SK-N-SH (cell line): ENCODE measurements around the gene PDE2A. TPM values are rescaled to one million over a fixed set of nuclear protein-coding genes. Genes with fewer than 3 reads are reported as not detected.

Experiments used
- CTCF ChIA-PET: fragments of 300-600, 350-600 bp; formaldehyde crosslinking; extraction: SDS; loops from one replicate; lab custom pipeline; 2021; lab: Yijun Ruan, JAX
- POLR2A ChIA-PET: fragments of 350-600 bp; sonication (Branson Sonifier 250); formaldehyde crosslinking; extraction: SDS; loops from one replicate; lab custom pipeline; 2020; ENCODE audit warnings: antibody characterized with exemption, inconsistent platforms; lab: Yijun Ruan, JAX
- DNase-seq: peaks from one replicate; pipeline ENCODE4 v3.0.0; 2012
- H2AFZ ChIP-seq: fragments of 200-600 bp; sonication (generic); 2 replicates; pipeline ENCODE4 v1.8.1; 2016; ENCODE audit warnings: antibody characterized with exemption, mild to moderate bottlenecking, low read depth
- H3F3A ChIP-seq: fragments of 200-600 bp; sonication (generic); replicated peaks from 2 replicates; pipeline ENCODE3; 2016; ENCODE audit warnings: antibody characterized with exemption, mild to moderate bottlenecking; ENCODE audit not compliant: insufficient read depth
- H3K27ac ChIP-seq, 2 experiments: fragments of 200-500 bp in 1 of 2; fragments of 200-600 bp in 1 of 2; sonication (Bioruptor generic) in 1 of 2; sonication (generic), shearing (Covaris generic) in 1 of 2; 2 replicates each; pipeline versions ENCODE4 v1.5.1 to v1.6.1; 2014 to 2016; ENCODE audit warnings: low read depth in 2 of 2, inconsistent platforms in 1 of 2, low read length in 1 of 2, mild to moderate bottlenecking in 1 of 2, mixed read lengths in 1 of 2
- H3K27me3 ChIP-seq: fragments of 200-600 bp; sonication (generic), shearing (Covaris generic); 2 replicates; pipeline ENCODE4 v1.6.1; 2016; ENCODE audit warnings: mixed run types; ENCODE audit not compliant: insufficient read depth
- H3K36me3 ChIP-seq, 2 experiments: fragments of 200-500 bp in 1 of 2; fragments of 200-600 bp in 1 of 2; sonication (Bioruptor generic) in 1 of 2; sonication (generic) in 1 of 2; replicated peaks in 1 of 2; 2 replicates each; pipeline versions ENCODE3 to v1.5.1; 2014 to 2016; ENCODE audit warnings: low read length in 1 of 2, mild to moderate bottlenecking in 1 of 2; ENCODE audit not compliant: insufficient read depth in 2 of 2, control insufficient read depth in 1 of 2
- H3K4me1 ChIP-seq, 2 experiments: fragments of 200-500 bp in 1 of 2; fragments of 200-600 bp in 1 of 2; sonication (Bioruptor generic) in 1 of 2; sonication (generic), shearing (Covaris generic) in 1 of 2; 2 replicates each; pipeline versions ENCODE4 v1.5.1 to v1.6.1; 2014 to 2016; ENCODE audit warnings: low read depth in 1 of 2, low read length in 1 of 2, mixed run types in 1 of 2; ENCODE audit not compliant: insufficient read depth in 2 of 2, control insufficient read depth in 1 of 2
- H3K4me2 ChIP-seq: fragments of 200-600 bp; sonication (generic), shearing (Covaris generic); 2 replicates; pipeline ENCODE4 v1.6.1; 2017; ENCODE audit warnings: mixed run types
- H3K4me3 ChIP-seq, 2 experiments: fragments of 200-500 bp in 1 of 2; fragments of 200-600 bp in 1 of 2; sonication (Bioruptor generic) in 1 of 2; sonication (generic), shearing (Covaris generic) in 1 of 2; 2 replicates each; pipeline versions ENCODE4 v1.5.1 to v1.8.1; 2014 to 2016; ENCODE audit warnings: low read depth in 2 of 2, inconsistent platforms in 1 of 2, low read length in 1 of 2, mild to moderate bottlenecking in 1 of 2, mixed read lengths in 1 of 2, moderate library complexity in 1 of 2
- H3K79me2 ChIP-seq: fragments of 200-600 bp; sonication (generic); 2 replicates; pipeline ENCODE4 v1.8.1; 2017; ENCODE audit warnings: mild to moderate bottlenecking; ENCODE audit not compliant: insufficient read depth
- H3K9ac ChIP-seq: fragments of 200-600 bp; sonication (generic); 2 replicates; pipeline ENCODE4 v1.6.1; 2017; ENCODE audit warnings: mixed run types
- H3K9me2 ChIP-seq: fragments of 200-600 bp; sonication (generic); 2 replicates; pipeline ENCODE4 v1.6.1; 2017; ENCODE audit warnings: mixed run types
- H3K9me3 ChIP-seq: fragments of 200-600 bp; sonication (generic); 2 replicates; pipeline ENCODE4 v1.6.1; 2017; ENCODE audit warnings: mixed run types, mild to moderate bottlenecking, moderate library complexity
- H4K20me1 ChIP-seq: fragments of 200-600 bp; sonication (generic); 2 replicates; pipeline ENCODE4 v1.6.1; 2017; ENCODE audit warnings: mild to moderate bottlenecking, mixed run types; ENCODE audit not compliant: insufficient read depth
- CTCF ChIP-seq: fragments of 200-600 bp; sonication (generic); IDR thresholded peaks from 2 replicates; pipeline ENCODE4 v1.6.1; 2017; ENCODE audit warnings: antibody characterized with exemption, mild to moderate bottlenecking, moderate library complexity
- ELF1 ChIP-seq: IDR thresholded peaks from 2 replicates; pipeline ENCODE4 v1.4.0; 2012
- EZH2phosphoT487 ChIP-seq: fragments of 200-600 bp; sonication (generic); IDR thresholded peaks from 2 replicates; pipeline ENCODE4 v1.6.1; 2017; ENCODE audit warnings: low read depth, mixed run types, mild to moderate bottlenecking, antibody characterized with exemption, moderate library complexity, borderline replicate concordance
- FOSL2 ChIP-seq: IDR thresholded peaks from 2 replicates; pipeline ENCODE4 v1.4.0; 2012; ENCODE audit warnings: low read depth, mild to moderate bottlenecking, moderate library complexity, borderline replicate concordance
- MEF2A ChIP-seq: IDR thresholded peaks from 2 replicates; pipeline ENCODE4 v1.4.0; 2012; ENCODE audit warnings: low read depth, borderline replicate concordance
- MXI1 ChIP-seq: IDR thresholded peaks from 2 replicates; pipeline ENCODE4 v1.6.1; 2012; ENCODE audit warnings: mild to moderate bottlenecking, low read depth, low read length, improper control_type of control experiment
- POLR2AphosphoS5 ChIP-seq: IDR thresholded peaks from 2 replicates; pipeline ENCODE4 v1.6.1; 2012; ENCODE audit warnings: low read depth, low read length
- RCOR1 ChIP-seq: fragments of 150-350 bp; IDR thresholded peaks from 2 replicates; pipeline ENCODE4 v1.6.1; 2017; ENCODE audit warnings: antibody characterized with exemption, low read length
- RFX5 ChIP-seq: IDR thresholded peaks from 2 replicates; pipeline ENCODE4 v1.6.1; 2012; ENCODE audit warnings: mild to moderate bottlenecking, improper control_type of control experiment, low read length
- RXRA ChIP-seq: IDR thresholded peaks from 2 replicates; pipeline ENCODE4 v1.4.0; 2012; ENCODE audit warnings: low read depth, mild to moderate bottlenecking, borderline replicate concordance
- SIN3A ChIP-seq: IDR thresholded peaks from 2 replicates; pipeline ENCODE4 v1.6.1; 2012; ENCODE audit warnings: low read depth, mild to moderate bottlenecking, low read length, moderate library complexity, borderline replicate concordance
- TEAD4 ChIP-seq: IDR thresholded peaks from 2 replicates; pipeline ENCODE4 v1.4.0; 2012; ENCODE audit warnings: mild to moderate bottlenecking, borderline replicate concordance; ENCODE audit not compliant: insufficient read depth
- WGBS: methylation state at CpG from one replicate; pipeline ENCODE4 v1.1.6; 2017; ENCODE audit warnings: low lambda C conversion rate; 5-methylcytosine and 5-hydroxymethylcytosine counted together
- polyA plus RNA-seq, 3 experiments: library from polyadenylated mRNA; depleted of rRNA; stranded (reverse); fragments of >200 nt; gene quantifications; 2 replicates each; pipeline ENCODE4 v1.2.3, GENCODE V29; 2012

PDE2A gene
- polyA plus RNA-seq, 1 of the 3 experiments (the other 2 are of a cell fraction), result 0.43 TPM

GRCh38 chr11:72621008-72621610 lies 53.1 kb downstream of the PDE2A start:
- Histone ChIP-seq H4K20me1 (no peaks in the 10 kb centered on the region), H3K4me1 (peaks cover 0 to 53% of the 10 kb centered on the region in 2 experiments; a peak in 1 of 4 replicates), H3F3A (no peaks in the 10 kb centered on the region), H3K27ac (peak overlapping the region in 1 of 2 experiments; percentile 36; a peak in 1 of 4 replicates), H2AFZ (no peak overlapping the region), H3K9ac (no peak overlapping the region), H3K27me3 (peaks cover 13% of the 10 kb centered on the region; the same call in 1 of the 2 replicates), H3K9me3 (no peaks in the 10 kb centered on the region), H3K36me3 (no peaks in the 10 kb centered on the region), H3K79me2 (no peaks in the 10 kb centered on the region), H3K4me3 (no peak overlapping the region), H3K9me2 (no peaks in the 10 kb centered on the region), H3K4me2 (no peak overlapping the region)
- ChIA-PET CTCF (interaction anchor here (1.1 to 3.0 kb wide), 8 partner anchors 9 to 174 kb away, joined by 3 to 15 read pairs (median 7); no protein-coding TSS in a partner anchor), POLR2A (no interaction called here)
- 61% methylated on average over 4 of the region's 4 CpGs for WGBS
- no peak for DNase-seq
- TF ChIP-seq MXI1 (no peak), TEAD4 (no peak)

GRCh38 chr11:72618803-72619202 lies 55.4 kb downstream of the PDE2A start:
- H3K27me3 ChIP-seq, result peaks cover 13% of the 10 kb centered on the region; the same call in 1 of the 2 replicates
- no peaks in the 10 kb centered on the region for H3K9me3 ChIP-seq
- WGBS, result 39% methylated on average over 5 of the region's 8 CpGs
- no peak overlapping the region for H2AFZ ChIP-seq
- H3K9ac ChIP-seq, result no peak overlapping the region
- H3K4me3 ChIP-seq, result no peak overlapping the region
- DNase-seq, result no peak
- no peaks in the 10 kb centered on the region for H4K20me1 ChIP-seq
- H3K9me2 ChIP-seq, result no peaks in the 10 kb centered on the region
- POLR2A ChIA-PET, result no interaction called here
- H3K4me2 ChIP-seq, result no peak overlapping the region
- H3K27ac ChIP-seq, result no peak overlapping the region
- no peaks in the 10 kb centered on the region for H3K79me2 ChIP-seq
- TF ChIP-seq TEAD4 (no peak), RXRA (no peak), ELF1 (no peak), EZH2phosphoT487 (no peak), CTCF (no peak), FOSL2 (no peak), SIN3A (no peak), RFX5 (no peak), POLR2AphosphoS5 (no peak), RCOR1 (no peak), MEF2A (no peak)
- TF ChIP-seq, all 33 proteins: peak for 0
- CTCF ChIA-PET, result no interaction called here
- Histone ChIP-seq H3K36me3 (no peaks in the 10 kb centered on the region), H3K4me1 (peaks cover 0 to 52% of the 10 kb centered on the region in 2 experiments; a peak in 1 of 4 replicates), H3F3A (no peaks in the 10 kb centered on the region)
